Neural crest cell (in vitro differentiated cells): ENCODE measurements around the gene ESYT3. TPM values are rescaled to one million over a fixed set of nuclear protein-coding genes. Genes with fewer than 3 reads are reported as not detected.
A peak's percentile ranks its signal among the peaks of the same experiment; 100 is the strongest.
"Not testable (repeated sequence)": the region's sequence is repeated elsewhere in the genome, so short reads cannot be mapped to it uniquely, and the experiment has no call there.

Experiments
- DNase-seq: peaks from one replicate; pipeline ENCODE4 v3.0.0; 2021; ENCODE audit warnings: low read depth, mixed read lengths, low spot score
- H3K27ac Mint-ChIP-seq: one replicate; pipeline ENCODE4 v1.8.0; 2021; ENCODE audit warnings: mild to moderate bottlenecking, mixed read lengths; ENCODE audit not compliant: unreplicated experiment
- H3K27me3 Mint-ChIP-seq: 2 replicates; pipeline ENCODE4 v1.8.0; 2021; ENCODE audit warnings: low read depth, mild to moderate bottlenecking, mixed read lengths
- H3K36me3 Mint-ChIP-seq: 2 replicates; pipeline ENCODE4 v1.8.0; 2021; ENCODE audit warnings: low read depth, mild to moderate bottlenecking, mixed read lengths
- H3K4me1 Mint-ChIP-seq: 2 replicates; pipeline ENCODE4 v1.8.0; 2021; ENCODE audit warnings: mixed read lengths
- H3K4me3 Mint-ChIP-seq: one replicate; pipeline ENCODE4 v1.8.0; 2021; ENCODE audit warnings: mild to moderate bottlenecking, mixed read lengths
- H3K9me3 Mint-ChIP-seq: 2 replicates; pipeline ENCODE4 v1.8.0; 2021; ENCODE audit warnings: mixed read lengths
- total RNA-seq: library from RNA; stranded (reverse); gene quantifications from 2 replicates; pipeline ENCODE4 v1.2.1, GENCODE V29; 2021
- TF ChIP-seq, protein P1 (sequence below): fragments of 200-600 bp; sonication (generic); conservative IDR thresholded peaks from 2 replicates; pipeline ENCODE4 v1.5.0; 2021; ENCODE audit warnings: antibody characterized with exemption, mild to moderate bottlenecking

Gene ESYT3
- total RNA-seq, 1 donor from 2014 or later: 0.44 TPM

- TF ChIP-seq, protein P1, sequence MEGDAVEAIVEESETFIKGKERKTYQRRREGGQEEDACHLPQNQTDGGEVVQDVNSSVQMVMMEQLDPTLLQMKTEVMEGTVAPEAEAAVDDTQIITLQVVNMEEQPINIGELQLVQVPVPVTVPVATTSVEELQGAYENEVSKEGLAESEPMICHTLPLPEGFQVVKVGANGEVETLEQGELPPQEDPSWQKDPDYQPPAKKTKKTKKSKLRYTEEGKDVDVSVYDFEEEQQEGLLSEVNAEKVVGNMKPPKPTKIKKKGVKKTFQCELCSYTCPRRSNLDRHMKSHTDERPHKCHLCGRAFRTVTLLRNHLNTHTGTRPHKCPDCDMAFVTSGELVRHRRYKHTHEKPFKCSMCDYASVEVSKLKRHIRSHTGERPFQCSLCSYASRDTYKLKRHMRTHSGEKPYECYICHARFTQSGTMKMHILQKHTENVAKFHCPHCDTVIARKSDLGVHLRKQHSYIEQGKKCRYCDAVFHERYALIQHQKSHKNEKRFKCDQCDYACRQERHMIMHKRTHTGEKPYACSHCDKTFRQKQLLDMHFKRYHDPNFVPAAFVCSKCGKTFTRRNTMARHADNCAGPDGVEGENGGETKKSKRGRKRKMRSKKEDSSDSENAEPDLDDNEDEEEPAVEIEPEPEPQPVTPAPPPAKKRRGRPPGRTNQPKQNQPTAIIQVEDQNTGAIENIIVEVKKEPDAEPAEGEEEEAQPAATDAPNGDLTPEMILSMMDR: no peak
- Mint-ChIP-seq H3K4me1 (no peaks in the 10 kb centered on the region), H3K9me3 (no peaks in the 10 kb centered on the region), H3K27ac (no peak overlapping the region), H3K27me3 (no peaks in the 10 kb centered on the region), H3K4me3 (no peak overlapping the region), H3K36me3 (peaks cover 9% of the 10 kb centered on the region)
- no peak for DNase-seq
Observed at GRCh38 chr3:138408751-138409570, 25.5 kb upstream of the ESYT3 start.

DNA sequence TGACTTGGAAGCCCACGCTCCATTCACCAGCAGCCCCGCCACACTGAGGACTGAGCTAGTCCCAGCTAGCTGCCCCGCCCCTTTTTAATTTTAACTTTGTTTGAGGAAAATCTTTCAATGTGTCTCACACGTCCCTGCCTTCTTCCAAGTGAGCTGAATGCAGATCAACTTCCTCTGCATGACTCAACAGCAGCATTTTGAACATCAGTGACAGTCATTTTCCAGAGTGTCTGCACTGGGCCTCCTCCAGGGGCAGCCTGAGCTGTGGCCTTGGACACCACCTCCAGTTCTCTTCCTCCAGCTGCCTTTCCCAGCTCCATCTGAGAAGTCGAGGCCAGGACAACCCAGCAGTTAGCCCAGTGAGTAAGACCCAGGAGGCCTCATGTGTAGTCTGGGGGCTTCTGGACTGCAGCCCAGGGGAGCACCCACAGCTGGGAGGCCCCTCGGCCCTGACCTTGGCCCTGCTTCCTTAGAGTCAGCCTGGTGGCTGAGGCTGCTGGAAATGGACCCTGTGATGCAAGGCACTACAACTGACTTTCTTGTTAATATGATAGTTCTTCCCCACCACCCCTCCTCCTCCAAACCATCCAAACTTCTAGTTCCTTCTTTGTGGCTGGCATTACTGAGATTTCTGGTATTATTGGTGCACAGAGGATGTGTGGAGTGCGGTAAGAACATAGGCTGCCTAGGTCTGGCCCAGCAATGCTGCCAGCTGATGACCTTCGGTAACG, 21.4 kb upstream of the ESYT3 start:
- Mint-ChIP-seq H3K27ac (peak overlapping the region; percentile 79), H3K9me3 (no peaks in the 10 kb centered on the region), H3K27me3 (peaks cover 6% of the 10 kb centered on the region), H3K36me3 (no peaks in the 10 kb centered on the region), H3K4me1 (no peaks in the 10 kb centered on the region), H3K4me3 (no peak overlapping the region)
- DNase-seq: no peak
- TF ChIP-seq, protein P1: no peak

- not testable (repeated sequence) for H3K27me3 Mint-ChIP-seq, H3K4me3 Mint-ChIP-seq, H3K4me1 Mint-ChIP-seq, DNase-seq, H3K27ac Mint-ChIP-seq, H3K9me3 Mint-ChIP-seq, H3K36me3 Mint-ChIP-seq
Observed at GRCh38 chr3:138416236-138416635, 18.2 kb upstream of the ESYT3 start.

DNA sequence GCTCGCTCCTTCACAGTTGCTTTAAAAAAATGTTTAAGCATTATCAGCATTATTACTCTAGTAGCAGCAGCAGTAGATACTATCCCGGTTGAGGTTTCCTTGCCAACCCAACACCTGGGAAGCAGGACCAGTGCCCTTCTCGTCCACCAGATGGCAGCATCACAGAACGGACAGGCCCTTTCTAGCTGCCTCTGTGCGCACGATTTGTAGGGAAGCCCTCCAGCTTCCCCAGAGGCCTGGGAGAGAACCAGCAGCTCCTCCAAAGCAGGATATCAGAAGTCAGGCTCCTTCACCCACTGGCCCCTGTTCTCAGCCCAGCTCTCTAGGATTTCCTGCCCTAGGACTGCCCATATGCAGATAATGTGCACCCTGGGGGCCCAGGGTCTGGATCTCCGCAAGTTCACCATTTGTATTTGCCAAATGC, 16.8 kb upstream of the ESYT3 start:
- H3K36me3 Mint-ChIP-seq: no peaks in the 10 kb centered on the region
- no peak overlapping the region for H3K4me3 Mint-ChIP-seq
- TF ChIP-seq, protein P1: peak; percentile 91
- peaks cover 2% of the 10 kb centered on the region for H3K9me3 Mint-ChIP-seq
- H3K27ac Mint-ChIP-seq: no peak overlapping the region
- peaks cover 6% of the 10 kb centered on the region for H3K27me3 Mint-ChIP-seq
- peak; percentile 82 for DNase-seq
- no peaks in the 10 kb centered on the region for H3K4me1 Mint-ChIP-seq

GRCh38 chr3:138418601-138419206, 15.7 kb upstream of the ESYT3 start:
- Mint-ChIP-seq H3K9me3 (peaks cover 2% of the 10 kb centered on the region), H3K4me3 (no peak overlapping the region), H3K4me1 (no peaks in the 10 kb centered on the region), H3K36me3 (no peaks in the 10 kb centered on the region), H3K27ac (no peak overlapping the region), H3K27me3 (peaks cover 6% of the 10 kb centered on the region)
- TF ChIP-seq, protein P1: no peak
- no peak for DNase-seq
